HepG2 (cell line): ENCODE results near the gene C16orf54. TPM values are rescaled to one million over a fixed set of nuclear protein-coding genes. Genes with fewer than 3 reads are reported as not detected.

Experiments
- ATAC-seq: fragments of 200-7000 bp; cut with Tn5 transposase; 3 replicates; pipeline ENCODE4 v1.9.1; 2020; ENCODE audit warnings: mild to moderate bottlenecking, moderate library complexity
- BruUV-seq: library from RNA; stranded (reverse); fragments of 400-500 nt; replicated peaks from 2 replicates; lab custom pipeline; 2021; lab: Mats Ljungman, UMichigan
- CTCF ChIA-PET: fragments of 300-600 bp; formaldehyde crosslinking; extraction: SDS; loops from one replicate; lab custom pipeline; 2021; ENCODE audit warnings: low total read pairs, inconsistent platforms, low intra/inter-chr PET ratio; lab: Yijun Ruan, JAX
- POLR2A ChIA-PET: fragments of 350-600 bp; sonication (Branson Sonifier 250); formaldehyde crosslinking; loops from one replicate; lab custom pipeline; 2020; ENCODE audit warnings: antibody characterized with exemption, inconsistent platforms; lab: Yijun Ruan, JAX
- DNase-seq: peaks from one replicate; pipeline ENCODE4 v3.0.0-alpha.2; 2015; ENCODE audit warnings: low spot score
- FAIRE-seq: peaks from 3 replicates; lab custom pipeline; 2011; peaks lifted over from hg19 to GRCh38; lab: Jason Lieb, UNC
- H2AFZ ChIP-seq: one replicate; pipeline ENCODE4 v1.6.1; 2011; ENCODE audit warnings: low read length, inconsistent platforms
- H3K27ac ChIP-seq: fragments of 300-600 bp; 3 replicates; pipeline ENCODE4 v1.8.0; 2011; ENCODE audit warnings: mixed run types, mild to moderate bottlenecking, mixed read lengths, low read length, inconsistent platforms; ENCODE audit not compliant: insufficient read depth; ENCODE audit errors: extremely low read length
- H3K27me3 ChIP-seq, 2 experiments: fragments of 200-600 bp in 1 of 2; 2 replicates in 1 of 2; 3 replicates in 1 of 2; pipeline versions ENCODE4 v1.6.0 to v1.8.0; 2011; ENCODE audit warnings: low read length in 2 of 2, mild to moderate bottlenecking in 2 of 2, moderate library complexity in 2 of 2, inconsistent platforms in 1 of 2; ENCODE audit not compliant: insufficient read depth in 2 of 2, control insufficient read depth in 1 of 2
- H3K36me3 ChIP-seq, 2 experiments: fragments of 200-600 bp in 1 of 2; replicated peaks in 1 of 2; 2 replicates in 1 of 2; 3 replicates in 1 of 2; pipeline versions ENCODE4 v1.5.1 to v1.8.0; 2011; ENCODE audit warnings: low read length in 2 of 2, inconsistent platforms in 1 of 2; ENCODE audit not compliant: insufficient read depth in 2 of 2, control insufficient read depth in 1 of 2
- H3K4me1 ChIP-seq: 2 replicates; pipeline ENCODE4 v1.5.1; 2012; ENCODE audit warnings: low read length, inconsistent platforms; ENCODE audit not compliant: insufficient read depth
- H3K4me2 ChIP-seq: 2 replicates; pipeline ENCODE4 v1.6.0; 2011; ENCODE audit warnings: low read depth, low read length, inconsistent platforms
- H3K4me3 ChIP-seq, 3 experiments: fragments of 200-600 bp in 1 of 3; sonication (generic), shearing (Covaris generic) in 1 of 3; replicated peaks in 1 of 3; 2 replicates each; pipeline ENCODE4 v1.5.1; 2011 to 2016; ENCODE audit warnings: low read length in 3 of 3, inconsistent platforms in 2 of 3, low read depth in 2 of 3, mild to moderate bottlenecking in 2 of 3, control low read depth in 1 of 3, mixed read lengths in 1 of 3; ENCODE audit not compliant: insufficient read depth in 1 of 3
- H3K79me2 ChIP-seq: one replicate; pipeline ENCODE4 v1.6.1; 2011; ENCODE audit warnings: low read length, inconsistent platforms; ENCODE audit not compliant: insufficient read depth
- H3K9ac ChIP-seq: 2 replicates; pipeline ENCODE4 v1.6.0; 2011; ENCODE audit warnings: mild to moderate bottlenecking, low read depth, low read length, inconsistent platforms; ENCODE audit not compliant: insufficient read depth
- H3K9me3 ChIP-seq: 2 replicates; pipeline ENCODE4 v1.5.1; 2012; ENCODE audit warnings: mild to moderate bottlenecking, low read length
- H4K20me1 ChIP-seq: 2 replicates; pipeline ENCODE4 v1.6.0; 2011; ENCODE audit warnings: inconsistent platforms, mild to moderate bottlenecking, low read length, moderate library complexity; ENCODE audit not compliant: insufficient read depth
- BCL3 ChIP-seq: sonication (generic); formaldehyde crosslinking; IDR thresholded peaks from 2 replicates; pipeline ENCODE4 v1.5.1; 2020; ENCODE audit warnings: mild to moderate bottlenecking, missing genetic modification reagents, moderate library complexity
- CHD2 ChIP-seq: IDR thresholded peaks from 2 replicates; pipeline ENCODE4 v1.6.1; 2011; ENCODE audit warnings: low read depth, low read length, improper control_type of control experiment
- DMTF1 ChIP-seq: sonication (generic); formaldehyde crosslinking; IDR thresholded peaks from 2 replicates; pipeline ENCODE4 v1.4.0; 2020; ENCODE audit warnings: mild to moderate bottlenecking, missing genetic modification reagents
- FOXC1 ChIP-seq: sonication (generic); formaldehyde crosslinking; IDR thresholded peaks from 2 replicates; pipeline ENCODE4 v1.8.0; 2022; ENCODE audit warnings: mild to moderate bottlenecking, missing genetic modification reagents, borderline replicate concordance
- HDAC2 ChIP-seq: sonication (generic); formaldehyde crosslinking; IDR thresholded peaks from 2 replicates; pipeline ENCODE4 v1.4.0; 2020; ENCODE audit warnings: missing genetic modification reagents
- HNF4G ChIP-seq, 2 experiments: sonication (generic) in 1 of 2; formaldehyde crosslinking in 1 of 2; IDR thresholded peaks; 2 replicates each; pipeline versions ENCODE4 v1.4.0 to v1.6.1; 2011 to 2020; ENCODE audit warnings: borderline replicate concordance in 2 of 2, low read depth in 2 of 2, mild to moderate bottlenecking in 2 of 2, low read length in 1 of 2, missing genetic modification reagents in 1 of 2, moderate library complexity in 1 of 2
- HOXA3 ChIP-seq: sonication (generic); formaldehyde crosslinking; IDR thresholded peaks from 2 replicates; pipeline ENCODE4 v1.5.0; 2020; ENCODE audit warnings: missing genetic modification reagents
- MBNL3 ChIP-seq: fragments of 250-450 bp; sonication (Bioruptor Pico); conservative IDR thresholded peaks from 2 replicates; pipeline ENCODE4 v1.8.0; 2022; ENCODE audit warnings: mild to moderate bottlenecking, inconsistent platforms
- MXD4 ChIP-seq: IDR thresholded peaks from 2 replicates; pipeline ENCODE4 v1.6.1; 2016; ENCODE audit warnings: mild to moderate bottlenecking, missing biosample characterization, missing genetic modification reagents
- PAWR ChIP-seq: sonication (generic); formaldehyde crosslinking; IDR thresholded peaks from 2 replicates; pipeline ENCODE4 v1.4.0; 2020; ENCODE audit warnings: missing genetic modification reagents, mild to moderate bottlenecking, borderline replicate concordance
- TOPORS ChIP-seq: sonication (generic); formaldehyde crosslinking; IDR thresholded peaks from 2 replicates; pipeline ENCODE4 v1.8.0; 2023; ENCODE audit warnings: mild to moderate bottlenecking, missing genetic modification reagents
- TP53 ChIP-seq: sonication (generic); formaldehyde crosslinking; conservative IDR thresholded peaks from 2 replicates; pipeline ENCODE4 v1.4.0; 2020; ENCODE audit warnings: missing genetic modification reagents
- ZNF333 ChIP-seq: sonication (generic); formaldehyde crosslinking; IDR thresholded peaks from 2 replicates; pipeline ENCODE4 v1.4.0; 2020; ENCODE audit warnings: mild to moderate bottlenecking, missing genetic modification reagents, borderline replicate concordance
- ZNF460 ChIP-seq: sonication (generic); formaldehyde crosslinking; IDR thresholded peaks from 2 replicates; pipeline ENCODE4 v1.5.1; 2020; ENCODE audit warnings: missing genetic modification reagents, mild to moderate bottlenecking, borderline replicate concordance
- ZNF615 ChIP-seq: sonication (generic); formaldehyde crosslinking; IDR thresholded peaks from 2 replicates; pipeline ENCODE4 v1.5.0; 2020; ENCODE audit warnings: mild to moderate bottlenecking, missing genetic modification reagents, borderline replicate concordance
- WGBS: methylation state at CpG from one replicate; pipeline ENCODE4 v1.1.6; 2017; ENCODE audit warnings: low lambda C conversion rate; 5-methylcytosine and 5-hydroxymethylcytosine counted together
- in situ Hi-C: cut with HindIII; loops from 2 replicates; pipeline ENCODE4 v1.10.0; 2017; ENCODE audit warnings: low pct_unique_long_range_greater_than_20kb; ENCODE audit not compliant: extremely low pct_ligation_motif_present
- intact Hi-C: fragments of 100-400 bp; cut with micrococcal nuclease; formaldehyde crosslinking; loops from one replicate; pipeline ENCODE4 v1.10.0; 2022; ENCODE audit not compliant: unreplicated experiment
- polyA plus RNA-seq, 8 experiments: library from polyadenylated mRNA; depleted of rRNA in 3 of 8; stranded (reverse) in 7 of 8; unstranded in 1 of 8; fragments of >200 nt; fragmentation: Illumina TruSeq in 4 of 8; extraction: Trizol in 4 of 8; gene quantifications; 2 replicates each; pipeline versions ENCODE4 v1.2.1 to v1.2.3, GENCODE V29; 2011 to 2016; ENCODE audit warnings: low read depth in 4 of 8, missing spikeins in 1 of 8, mixed read lengths in 1 of 8; ENCODE audit not compliant: insufficient read depth in 1 of 8
- total RNA-seq, 5 experiments: library from RNA; depleted of rRNA; stranded (reverse); fragments of >200 nt; fragmentation: Illumina TruSeq; extraction: Trizol; gene quantifications; 2 replicates each; pipeline ENCODE4 v1.2.3, GENCODE V29; 2016; ENCODE audit warnings: low read depth in 1 of 5

C16orf54 gene
- total and polyA plus RNA-seq, 2 of the 13 experiments (the other 11 are each of a cell fraction or from before 2014, with no cell fraction given): not detected

- ChIA-PET CTCF (interaction anchor here (0.7 to 1.3 kb wide), 3 partner anchors 48 to 112 kb away, joined by 3 to 6 read pairs (median 3); partner anchors contain the start of gene KIF22), POLR2A (interaction anchor here (0.6 to 1.5 kb wide), 3 partner anchors 48 to 68 kb away, joined by 3 read pairs; partner anchors contain the start of gene KIF22)
- Histone ChIP-seq H3K9ac (no peak overlapping the region), H3K27ac (no peak overlapping the region), H3K4me1 (peaks cover 63% of the 10 kb centered on the region), H3K9me3 (no peaks in the 10 kb centered on the region), H3K79me2 (no peaks in the 10 kb centered on the region), H3K27me3 (peaks cover 0 to 1% of the 10 kb centered on the region in 2 experiments; a peak in 2 of 5 replicates), H3K36me3 (no peaks in the 10 kb centered on the region), H4K20me1 (no peaks in the 10 kb centered on the region), H3K4me3 (no peak overlapping the region), H2AFZ (no peak overlapping the region), H3K4me2 (no peak overlapping the region)
- WGBS: 82% methylated on average over 6 of the region's 6 CpGs
- in situ Hi-C loops: no loop called here
- TF ChIP-seq ZNF333 (no peak), PAWR (no peak), ZNF615 (CRISPR knock-in tag) (no peak), HNF4G (IDR thresholded peaks at IDR 0.05; ENCODE audit: borderline replicate concordance, low read depth, low read length) (no peak), HNF4G (CRISPR knock-in tag; IDR thresholded peaks at IDR 0.05; ENCODE audit: borderline replicate concordance, low read depth) (no peak), ZNF460 (CRISPR knock-in tag) (no peak)
- intact Hi-C loops: loop anchor here (5.0 kb wide), 1 partner anchor 56 kb away; the partner anchor contains the start of gene KIF22
- DNase-seq: no peak
- no peak for FAIRE-seq
- no TSS peak for BruUV-seq
- no peak for ATAC-seq
These were observed 9.0 kb downstream of the C16orf54 start for GRCh38 chr16:29736764-29737163.

- Histone ChIP-seq H3K79me2 (no peaks in the 10 kb centered on the region), H3K4me2 (no peak overlapping the region; the same call in 1 of the 2 replicates), H2AFZ (no peak overlapping the region), H3K9ac (no peak overlapping the region), H3K27ac (no peak overlapping the region), H3K36me3 (no peaks in the 10 kb centered on the region), H3K4me3 (no peak overlapping the region), H3K27me3 (peaks cover 0 to 1% of the 10 kb centered on the region in 2 experiments; a peak in 2 of 5 replicates), H3K4me1 (peaks cover 62% of the 10 kb centered on the region), H3K9me3 (no peaks in the 10 kb centered on the region), H4K20me1 (no peaks in the 10 kb centered on the region)
- intact Hi-C loops: loop anchor here (5.0 kb wide), 1 partner anchor 56 kb away; the partner anchor contains the start of gene KIF22
- peak; percentile 42 for DNase-seq
- WGBS: 12% methylated on average over 5 of the region's 5 CpGs
- no peak for FAIRE-seq
- ATAC-seq: peak; percentile 86
- in situ Hi-C loops: no loop called here
- no TSS peak for BruUV-seq
- CTCF ChIA-PET: interaction anchor here (0.7 to 1.3 kb wide), 3 partner anchors 49 to 112 kb away, joined by 3 to 6 read pairs (median 3); partner anchors contain the start of gene KIF22
- POLR2A ChIA-PET: interaction anchor here (0.6 to 1.5 kb wide), 3 partner anchors 49 to 69 kb away, joined by 3 read pairs; partner anchors contain the start of gene KIF22
- no peak for TF ChIP-seq TOPORS (CRISPR knock-in tag)
- TF ChIP-seq FOXC1 (CRISPR knock-in tag): 0 out of 2 replicates have a peak, but pooled peaks have one; percentile 51
- TF ChIP-seq HDAC2: peak; percentile 46; the same call in 1 of the 2 replicates
- peak; percentile 53; the same call in 1 of the 2 replicates for TF ChIP-seq BCL3 (CRISPR knock-in tag)
- no peak for TF ChIP-seq MBNL3
- no peak for TF ChIP-seq MXD4 (CRISPR knock-in tag)
- TF ChIP-seq HOXA3 (CRISPR knock-in tag): peak; percentile 31; the same call in 1 of the 2 replicates
- TF ChIP-seq CHD2: no peak
- TF ChIP-seq TP53 (CRISPR knock-in tag): no peak
- TF ChIP-seq DMTF1 (CRISPR knock-in tag): no peak
These were observed 9.7 kb downstream of the C16orf54 start for GRCh38 chr16:29736112-29736511.
